NK-92 (cell line): ENCODE results near the gene ENPP3.

ENCODE experiments used
- DNase-seq: peaks from one replicate; lab custom pipeline; 2025; ENCODE audit not compliant: unreplicated experiment; lab: John Stamatoyannopoulos, UW

The ENPP3 gene

GRCh38 chr6:131763749-131764148, 126.6 kb downstream of the ENPP3 start:
- no peak for DNase-seq

DNA sequence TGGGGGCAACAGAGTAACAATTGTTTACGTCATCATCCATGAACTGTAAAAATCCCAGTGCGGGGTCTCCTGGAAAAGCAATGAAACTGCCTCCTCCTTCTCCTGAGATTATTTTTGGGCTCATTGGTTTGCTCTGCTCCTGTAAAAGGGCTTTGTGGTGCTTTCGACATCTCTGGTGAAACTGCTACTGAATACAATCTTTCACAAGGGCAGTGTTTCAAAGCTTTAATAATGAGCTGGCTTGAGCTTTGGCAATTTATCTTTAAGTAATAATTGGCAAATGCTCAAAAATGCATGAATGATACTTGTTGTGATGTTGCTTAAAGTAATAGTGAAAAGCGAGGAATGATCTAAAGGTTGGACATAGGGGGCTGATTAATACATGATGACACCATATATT, 127.2 kb downstream of the ENPP3 start:
- no peak for DNase-seq

- no peak for DNase-seq
Measured at GRCh38 chr6:131765081-131765803, 128.1 kb downstream of the ENPP3 start.

DNA sequence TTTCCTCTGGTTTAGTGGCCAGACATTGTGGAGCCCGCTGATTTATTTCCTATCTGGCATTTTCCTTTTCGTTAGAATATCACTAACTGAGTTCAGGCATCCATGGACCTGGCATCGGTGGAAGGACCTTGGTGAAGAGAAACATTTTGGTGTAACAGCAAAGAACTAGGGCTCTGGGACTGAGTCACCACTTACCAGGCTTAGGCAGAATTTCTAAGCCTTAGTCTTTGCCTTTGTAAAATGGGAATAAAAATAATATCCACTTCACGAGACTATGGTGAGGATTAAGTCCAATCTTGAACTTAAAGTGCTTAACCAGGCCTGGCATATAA, 128.7 kb downstream of the ENPP3 start:
- DNase-seq = no peak

- DNase-seq = no peak
Measured at GRCh38 chr6:131766631-131767030, 129.5 kb downstream of the ENPP3 start.

- DNase-seq = no peak
Measured at GRCh38 chr6:131768964-131769363, 131.9 kb downstream of the ENPP3 start.

- DNase-seq = no peak
Measured at GRCh38 chr6:131769385-131770141, 132.5 kb downstream of the ENPP3 start.

- DNase-seq = no peak
Measured at GRCh38 chr6:131770776-131771175, 133.7 kb downstream of the ENPP3 start.

GRCh38 chr6:131773284-131773950, 136.3 kb downstream of the ENPP3 start:
- no peak for DNase-seq

GRCh38 chr6:131775886-131776285, 138.8 kb downstream of the ENPP3 start:
- DNase-seq = no peak

DNA sequence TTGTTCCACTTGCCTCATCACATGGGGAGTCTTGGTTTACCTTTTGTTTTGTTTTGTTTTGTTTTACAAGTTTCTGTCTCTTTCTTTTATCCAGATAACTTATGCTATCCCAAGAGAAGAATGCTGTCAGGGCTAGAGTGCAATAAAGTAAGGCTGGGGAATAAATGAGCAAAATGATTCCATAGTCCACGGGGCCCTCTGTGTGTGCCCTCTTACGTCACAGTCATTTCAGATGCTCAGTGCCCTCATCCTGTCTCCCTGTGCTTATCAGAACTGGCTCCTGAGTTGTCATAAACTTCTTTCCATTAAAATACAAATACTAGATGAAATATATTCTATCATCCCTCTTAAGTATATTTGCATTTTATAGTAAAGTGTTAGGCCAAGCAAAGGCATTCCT, 139.9 kb downstream of the ENPP3 start:
- no peak for DNase-seq

DNA sequence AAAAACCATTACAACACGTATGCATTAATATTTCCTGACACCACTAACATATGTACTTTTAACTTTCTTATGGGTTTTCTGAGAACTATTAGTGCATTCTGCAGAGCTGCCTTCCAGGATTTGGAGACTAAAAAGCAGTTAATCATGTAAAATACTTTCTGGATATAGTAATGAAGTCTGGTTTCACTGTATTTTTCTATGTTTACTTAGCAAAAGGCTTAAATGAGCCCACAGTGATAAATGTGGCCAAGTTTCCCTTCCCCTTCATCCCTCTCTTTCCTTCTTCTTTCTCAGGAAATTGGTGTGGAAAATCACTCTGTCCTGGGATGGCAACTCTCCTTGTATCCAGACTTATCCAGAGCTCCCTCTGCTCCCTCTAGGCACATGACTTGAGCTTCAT, 141.1 kb downstream of the ENPP3 start:
- no peak for DNase-seq

DNA sequence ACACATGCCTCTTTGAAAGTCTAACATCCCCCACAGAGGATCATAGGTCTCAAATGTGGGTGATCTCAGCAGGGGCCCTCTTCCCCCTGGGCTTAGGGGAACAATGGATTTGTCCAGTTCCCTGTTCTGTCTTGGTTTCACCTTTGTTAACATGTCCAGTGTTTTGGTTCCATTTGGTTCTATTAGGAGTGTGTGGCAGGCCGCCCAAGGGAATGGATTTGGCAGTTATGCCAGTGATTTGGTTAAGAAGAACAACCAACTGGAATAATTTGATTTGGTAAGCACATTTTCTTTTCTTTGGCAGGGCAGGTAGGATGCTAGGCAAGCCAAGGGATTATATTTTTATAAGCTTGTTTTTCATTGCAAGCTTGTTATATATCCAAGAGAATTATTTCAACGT, 142.2 kb downstream of the ENPP3 start:
- no peak for DNase-seq

DNA sequence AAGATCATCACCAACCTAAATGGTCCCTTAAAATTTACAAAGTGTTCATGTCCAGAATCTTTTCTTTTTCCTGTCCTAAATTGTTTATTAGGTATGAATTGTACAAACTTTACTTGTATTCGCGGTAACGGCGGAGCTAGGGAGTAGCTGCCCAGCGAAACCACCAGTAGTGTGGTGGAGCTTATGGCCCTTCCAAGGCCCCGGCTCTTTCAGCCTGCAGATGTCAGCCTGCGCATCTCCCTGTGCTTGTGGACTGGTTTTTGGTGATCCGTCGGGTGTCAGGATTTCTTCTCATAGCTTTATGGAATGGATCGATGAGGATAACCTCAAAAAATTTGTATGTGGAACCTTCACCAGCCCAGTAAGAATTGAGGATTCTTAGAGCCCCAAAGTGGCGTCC, 143.5 kb downstream of the ENPP3 start:
- no peak for DNase-seq

DNA sequence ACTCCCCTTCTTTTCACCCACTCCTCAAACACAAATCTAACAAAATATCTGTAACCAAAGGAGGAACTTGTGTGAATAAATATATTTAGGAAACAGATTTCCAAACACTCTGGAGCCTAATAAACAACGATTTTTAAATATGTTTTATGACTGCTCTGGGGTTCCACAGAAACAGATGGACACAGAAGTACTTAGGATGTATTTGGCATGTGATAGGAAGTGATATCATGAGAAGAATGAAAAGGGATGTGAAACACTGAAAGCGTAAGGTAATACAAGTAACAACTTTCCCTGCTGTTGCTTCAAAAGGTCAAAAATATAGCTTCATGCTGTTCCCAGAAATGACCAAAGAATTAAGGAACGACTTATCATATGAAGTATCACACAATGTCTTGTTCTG, 144.6 kb downstream of the ENPP3 start:
- DNase-seq = no peak

DNA sequence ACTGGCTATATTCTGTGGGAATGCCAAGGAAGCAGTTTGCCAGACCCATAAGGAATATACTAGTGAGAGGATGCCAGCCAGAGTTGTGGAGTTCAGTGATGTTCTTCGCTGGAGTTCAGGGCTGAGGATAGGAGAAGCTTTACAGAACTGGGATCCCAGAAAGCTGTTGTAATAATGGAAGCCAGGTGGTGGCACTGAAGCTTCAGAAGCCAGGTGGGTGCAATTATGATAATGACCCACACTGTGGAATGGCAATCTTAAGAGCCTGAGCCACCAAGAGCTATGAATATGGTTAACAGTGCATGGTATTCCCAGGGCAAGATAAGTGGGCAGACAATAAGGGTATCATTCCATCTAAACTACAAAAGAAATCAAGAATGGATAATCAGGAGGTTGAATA, 145.7 kb downstream of the ENPP3 start:
- no peak for DNase-seq

- no peak for DNase-seq
Measured at GRCh38 chr6:131784561-131784960, 147.5 kb downstream of the ENPP3 start.

DNA sequence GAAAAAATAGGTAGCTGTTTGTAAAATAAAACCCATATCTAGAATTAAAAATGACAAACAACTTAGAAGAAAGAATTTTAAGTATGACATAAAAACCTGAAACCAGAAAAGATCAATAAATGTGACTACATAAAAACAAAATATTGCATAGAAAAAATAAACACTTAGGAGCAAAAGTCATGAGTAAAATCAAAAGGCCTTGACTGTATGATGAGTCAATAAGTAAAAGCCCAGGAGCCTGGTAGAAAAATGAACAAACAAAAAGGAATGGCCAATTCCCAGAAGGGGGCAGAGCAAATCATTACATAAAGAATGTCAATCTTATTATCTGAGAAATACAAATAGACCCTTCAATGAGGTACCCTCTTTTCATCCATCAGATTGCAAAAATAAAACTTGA, 150.0 kb downstream of the ENPP3 start:
- DNase-seq = no peak

DNA sequence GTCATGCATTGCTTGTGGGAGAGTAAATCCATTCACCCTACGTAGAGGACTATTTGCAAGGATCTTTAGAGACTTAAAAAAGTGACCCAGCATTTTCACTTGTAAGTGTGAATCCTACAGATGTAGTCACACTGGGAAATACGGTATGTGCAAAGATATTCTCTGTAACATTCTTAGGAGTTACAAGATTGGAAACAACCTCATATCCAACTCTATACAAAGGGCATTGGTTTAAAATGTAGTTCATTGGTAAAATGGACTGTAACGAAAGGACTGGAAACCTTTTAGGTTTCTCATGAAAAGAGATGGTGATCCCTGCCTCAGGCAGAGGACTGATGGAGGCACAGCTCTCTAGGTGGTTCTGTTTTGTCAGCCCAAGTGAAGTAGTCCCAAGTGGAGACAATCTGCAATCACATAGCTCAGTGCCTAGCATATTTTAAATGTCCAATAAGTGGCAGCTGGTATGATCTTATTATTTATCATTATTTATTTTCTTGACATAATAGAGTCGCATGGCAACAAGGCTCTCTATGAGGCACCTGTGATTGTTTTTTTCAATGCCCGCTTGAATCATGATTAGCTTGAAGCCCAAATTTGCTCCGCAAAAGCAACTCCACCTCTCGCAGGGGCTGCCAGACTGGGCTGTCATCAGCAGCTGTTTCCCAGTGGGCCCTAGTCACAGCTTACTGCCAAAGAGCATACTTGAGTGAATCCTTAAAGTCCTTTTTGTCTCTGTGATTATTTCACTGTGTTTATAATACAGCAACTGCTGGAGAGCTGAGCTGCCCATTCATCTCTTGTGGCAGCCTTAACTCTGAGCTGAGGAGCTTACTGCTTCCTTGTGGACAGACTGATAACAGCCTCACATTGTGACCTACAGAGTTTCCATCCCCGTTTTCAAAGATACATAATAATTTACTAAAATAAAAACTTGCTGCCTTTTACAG, 150.9 kb downstream of the ENPP3 start:
- DNase-seq = no peak

DNA sequence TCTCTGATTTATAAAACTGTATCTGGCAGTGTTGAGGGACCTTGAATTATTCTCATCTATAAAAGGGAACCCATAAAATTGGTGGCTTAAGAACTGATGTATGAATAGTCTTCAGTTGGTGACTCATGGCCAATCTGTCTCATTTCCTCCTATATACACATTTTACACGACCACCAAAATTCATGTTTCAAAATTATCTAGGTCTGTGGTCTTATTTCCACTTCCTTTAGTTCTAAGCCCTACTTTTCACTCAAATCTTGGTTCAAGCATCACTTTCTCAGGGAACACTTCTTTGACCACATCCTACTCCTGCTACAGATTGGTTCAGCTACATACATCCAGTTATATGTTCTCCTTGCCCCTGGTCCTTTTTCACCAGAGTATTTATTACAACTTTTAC, 152.1 kb downstream of the ENPP3 start:
- no peak for DNase-seq

GRCh38 chr6:131791476-131791875, 154.4 kb downstream of the ENPP3 start:
- DNase-seq = no peak
